H1 (cell line): ENCODE measurements around the gene ZNF532. TPM values are rescaled to one million over a fixed set of nuclear protein-coding genes. Genes with fewer than 3 reads are reported as not detected.
A peak's percentile ranks its signal among the peaks of the same experiment; 100 is the strongest.

ENCODE experiments used
- CTCF ChIA-PET: fragments of 300-600 bp; sonication (Branson Sonifier 250); formaldehyde crosslinking; loops from one replicate; lab custom pipeline; 2021; ENCODE audit not compliant: partially characterized antibody; lab: Charles Lee
- POLR2A ChIA-PET: fragments of 300-600 bp; sonication (Branson Sonifier 250); formaldehyde crosslinking; loops from one replicate; lab custom pipeline; 2021; ENCODE audit warnings: inconsistent platforms; ENCODE audit not compliant: partially characterized antibody; lab: Charles Lee
- DNase-seq, 2 experiments: peaks; one replicate each; pipeline versions ENCODE4 v3.0.0 to v3.0.0-alpha.2; 2010 to 2022; ENCODE audit warnings: low spot score in 2 of 2, low read depth in 1 of 2, mixed read lengths in 1 of 2
- FAIRE-seq: peaks from 2 replicates; lab custom pipeline; 2011; peaks lifted over from hg19 to GRCh38; lab: Jason Lieb, UNC
- H2AFZ ChIP-seq: 2 replicates; pipeline ENCODE4 v1.8.1; 2012; ENCODE audit warnings: low read length, inconsistent platforms
- H2AK5ac ChIP-seq: 2 replicates; pipeline ENCODE4 v1.6.1; 2013; ENCODE audit warnings: low read depth, low read length
- H2BK120ac ChIP-seq: replicated peaks from 2 replicates; pipeline ENCODE3; 2013; ENCODE audit warnings: low read depth, low read length, inconsistent platforms
- H2BK12ac ChIP-seq: 2 replicates; pipeline ENCODE4 v1.6.1; 2013; ENCODE audit warnings: low read depth, low read length
- H2BK15ac ChIP-seq: 2 replicates; pipeline ENCODE4 v1.6.1; 2013; ENCODE audit warnings: low read length
- H2BK20ac ChIP-seq: 2 replicates; pipeline ENCODE4 v1.6.1; 2013; ENCODE audit warnings: low read length
- H2BK5ac ChIP-seq: 2 replicates; pipeline ENCODE4 v1.6.1; 2013; ENCODE audit warnings: low read depth, low read length
- H3K14ac ChIP-seq: 2 replicates; pipeline ENCODE4 v1.6.1; 2013; ENCODE audit warnings: inconsistent platforms; ENCODE audit not compliant: insufficient read length
- H3K18ac ChIP-seq: 2 replicates; pipeline ENCODE4 v1.6.1; 2013; ENCODE audit warnings: low read length; ENCODE audit errors: extremely low read depth
- H3K23ac ChIP-seq: 2 replicates; pipeline ENCODE4 v1.6.1; 2013; ENCODE audit warnings: inconsistent platforms; ENCODE audit not compliant: insufficient read length
- H3K23me2 ChIP-seq: 2 replicates; pipeline ENCODE4 v1.6.1; 2013; ENCODE audit warnings: low read depth, low read length
- H3K27ac ChIP-seq: 2 replicates; pipeline ENCODE4 v1.6.1; 2011; ENCODE audit warnings: low read depth, low read length, inconsistent platforms
- H3K27me3 ChIP-seq, 4 experiments: replicated peaks in 1 of 4; 1 replicate in 1 of 4; 2 replicates in 3 of 4; pipeline versions ENCODE4 v1.6.1 to v1.8.1; 2011 to 2013; ENCODE audit warnings: low read length in 3 of 4, mild to moderate bottlenecking in 3 of 4, inconsistent platforms in 2 of 4, mixed read lengths in 2 of 4, moderate library complexity in 1 of 4; ENCODE audit not compliant: control insufficient read depth in 3 of 4, insufficient read depth in 3 of 4; ENCODE audit errors: extremely low read depth in 1 of 4
- H3K36me3 ChIP-seq, 4 experiments: 2 replicates each; pipeline versions ENCODE4 v1.6.1 to v1.8.1; 2011 to 2013; ENCODE audit warnings: mild to moderate bottlenecking in 4 of 4, low read length in 3 of 4, moderate library complexity in 2 of 4, control low read depth in 1 of 4, inconsistent platforms in 1 of 4; ENCODE audit not compliant: insufficient read depth in 4 of 4, control insufficient read depth in 2 of 4
- H3K4ac ChIP-seq: replicated peaks from 2 replicates; pipeline ENCODE3; 2013; ENCODE audit warnings: low read length, low read depth, mixed read lengths, inconsistent platforms; ENCODE audit not compliant: insufficient read length
- H3K4me1 ChIP-seq, 4 experiments: replicated peaks in 1 of 4; 1 replicate in 1 of 4; 2 replicates in 3 of 4; pipeline versions ENCODE4 v1.6.1 to v1.8.1; 2011 to 2013; ENCODE audit warnings: low read length in 3 of 4, inconsistent platforms in 2 of 4, mixed read lengths in 1 of 4; ENCODE audit not compliant: insufficient read depth in 4 of 4, control insufficient read depth in 3 of 4
- H3K4me2 ChIP-seq, 2 experiments: 2 replicates each; pipeline versions ENCODE4 v1.6.1 to v1.8.1; 2011 to 2013; ENCODE audit warnings: low read depth in 2 of 2, low read length in 2 of 2, control low read depth in 1 of 2, inconsistent platforms in 1 of 2, mild to moderate bottlenecking in 1 of 2; ENCODE audit not compliant: insufficient read depth in 1 of 2
- H3K4me3 ChIP-seq, 4 experiments: fragments of 200-600, 300-600 bp in 1 of 4; sonication (generic), shearing (Covaris generic), sonication (Bioruptor Twin) in 1 of 4; 2 replicates each; pipeline versions ENCODE4 v1.5.1 to v1.8.1; 2011 to 2016; ENCODE audit warnings: low read length in 4 of 4, low read depth in 3 of 4, control low read depth in 2 of 4, inconsistent platforms in 2 of 4, mild to moderate bottlenecking in 2 of 4, mixed read lengths in 1 of 4, moderate library complexity in 1 of 4; ENCODE audit not compliant: insufficient read depth in 2 of 4; ENCODE audit errors: extremely low read depth in 1 of 4
- H3K56ac ChIP-seq: replicated peaks from 2 replicates; pipeline ENCODE3; 2013; ENCODE audit warnings: low read depth, mild to moderate bottlenecking, mixed read lengths, low read length, inconsistent platforms; ENCODE audit not compliant: insufficient read length
- H3K79me1 ChIP-seq: 2 replicates; pipeline ENCODE4 v1.6.1; 2013; ENCODE audit warnings: low read depth, low read length, control low read depth
- H3K79me2 ChIP-seq, 2 experiments: 2 replicates each; pipeline versions ENCODE4 v1.6.1 to v1.8.1; 2012 to 2013; ENCODE audit warnings: low read length in 2 of 2, mild to moderate bottlenecking in 2 of 2, inconsistent platforms in 1 of 2; ENCODE audit not compliant: insufficient read depth in 2 of 2, control insufficient read depth in 1 of 2
- H3K9ac ChIP-seq, 4 experiments: replicated peaks in 1 of 4; 1 replicate in 1 of 4; 2 replicates in 3 of 4; pipeline versions ENCODE4 v1.6.1 to v1.8.1; 2011 to 2013; ENCODE audit warnings: low read depth in 3 of 4, low read length in 3 of 4, control low read depth in 2 of 4, mild to moderate bottlenecking in 2 of 4, moderate library complexity in 2 of 4, inconsistent platforms in 1 of 4; ENCODE audit errors: extremely low read depth in 1 of 4
- H3K9me3 ChIP-seq, 2 experiments: 2 replicates each; pipeline versions ENCODE4 v1.6.1 to v1.8.1; 2012 to 2013; ENCODE audit warnings: mild to moderate bottlenecking in 2 of 2, moderate library complexity in 2 of 2, control low read depth in 1 of 2, inconsistent platforms in 1 of 2, low read depth in 1 of 2, low read length in 1 of 2, mixed read lengths in 1 of 2; ENCODE audit not compliant: insufficient read depth in 2 of 2
- H4K20me1 ChIP-seq, 2 experiments: replicated peaks in 1 of 2; 2 replicates each; pipeline versions ENCODE3 to v1.8.1; 2011 to 2013; ENCODE audit warnings: inconsistent platforms in 2 of 2, low read length in 2 of 2, mild to moderate bottlenecking in 1 of 2; ENCODE audit not compliant: insufficient read depth in 2 of 2, control insufficient read depth in 1 of 2
- H4K5ac ChIP-seq: 2 replicates; pipeline ENCODE4 v1.6.1; 2013; ENCODE audit warnings: low read length, low read depth, mixed read lengths, inconsistent platforms; ENCODE audit not compliant: insufficient read length
- H4K8ac ChIP-seq: 2 replicates; pipeline ENCODE4 v1.8.0; 2013; ENCODE audit warnings: mild to moderate bottlenecking, moderate library complexity, low read length, inconsistent platforms; ENCODE audit not compliant: insufficient read depth; ENCODE audit errors: extremely low read depth
- H4K91ac ChIP-seq: replicated peaks from 2 replicates; pipeline ENCODE3; 2013; ENCODE audit warnings: low read length, mixed read lengths, inconsistent platforms; ENCODE audit not compliant: insufficient read length
- CBX8 ChIP-seq: fragments of 300-800, 300-1000 bp; sonication (generic); IDR thresholded peaks from 2 replicates; pipeline ENCODE4 v1.7.1; 2016; ENCODE audit warnings: low read depth, low read length, borderline replicate concordance
- HDAC6 ChIP-seq: IDR thresholded peaks from one replicate; pipeline ENCODE4 v1.7.1; 2012; ENCODE audit warnings: low read depth, mild to moderate bottlenecking, inconsistent platforms, low read length, moderate library complexity
- MAX ChIP-seq: IDR thresholded peaks from 2 replicates; pipeline ENCODE4 v1.6.1; 2012; ENCODE audit warnings: inconsistent platforms
- WGBS, 2 experiments: shearing (Covaris generic) in 1 of 2; methylation state at CpG; one replicate each; pipeline versions ENCODE4 v1.1.6 to v1.1.7; 2013 to 2015; ENCODE audit warnings: low lambda C conversion rate in 2 of 2, mixed read lengths in 2 of 2, inconsistent platforms in 1 of 2, low coverage in 1 of 2, missing lambda C conversion rate in 1 of 2; ENCODE audit not compliant: insufficient replicate concordance in 2 of 2, insufficient coverage in 1 of 2, insufficient read length in 1 of 2; ENCODE audit errors: extremely low coverage in 1 of 2, missing lambda C conversion rate in 1 of 2; 5-methylcytosine and 5-hydroxymethylcytosine counted together
- polyA plus RNA-seq, 7 experiments: library from polyadenylated mRNA; depleted of rRNA in 3 of 7; stranded (reverse) in 5 of 7; unstranded in 2 of 7; fragments of >200 nt in 5 of 7; fragments of 200-250 nt in 2 of 7; gene quantifications; 1 replicate in 5 of 7; 2 replicates in 1 of 7; 4 replicates in 1 of 7; pipeline versions ENCODE4 v1.2.1 to v1.2.3, GENCODE V29; 2011 to 2013; ENCODE audit warnings: missing spikeins in 2 of 7, mixed read lengths in 2 of 7
- total RNA-seq: library from RNA; stranded (reverse); fragmentation: NEBNext Ultra II Directional; extraction: Animal tissue kit (Norgen Biotek cat#: 25700); gene quantifications from 2 replicates; pipeline ENCODE4 v1.2.1, GENCODE V29; 2021

ZNF532 gene
- total and polyA plus RNA-seq, 2 of the 8 experiments (the other 6 are each of a cell fraction or from before 2014, with no cell fraction given), result 143 to 240 TPM

GRCh38 chr18:59035591-59035990 is 170.9 kb downstream of the ZNF532 start:
- Histone ChIP-seq H3K18ac (no peak overlapping the region), H3K27me3 (no peaks in the 10 kb centered on the region), H3K9ac (no peak overlapping the region), H3K4me3 (no peak overlapping the region), H3K27ac (no peak overlapping the region), H3K23me2 (no peaks in the 10 kb centered on the region), H3K14ac (no peak overlapping the region), H3K4me1 (no peaks in the 10 kb centered on the region; a peak in 1 of 7 replicates), H3K79me1 (no peaks in the 10 kb centered on the region), H4K5ac (no peak overlapping the region), H2AFZ (no peak overlapping the region), H2AK5ac (no peak overlapping the region), H4K8ac (no peak overlapping the region), H2BK120ac (no peak overlapping the region), H3K4ac (no peak overlapping the region), H3K4me2 (no peak overlapping the region), H2BK12ac (no peak overlapping the region), H4K91ac (no peak overlapping the region), H2BK5ac (no peak overlapping the region), H3K23ac (no peak overlapping the region), H2BK20ac (no peak overlapping the region), H3K56ac (no peak overlapping the region), H3K9me3 (no peaks in the 10 kb centered on the region), H4K20me1 (no peaks in the 10 kb centered on the region), H2BK15ac (no peak overlapping the region), H3K79me2 (no peaks in the 10 kb centered on the region), H3K36me3 (no peaks in the 10 kb centered on the region)
- peak in 1 of 2 experiments; percentile 27 for DNase-seq
- no peak for FAIRE-seq
- CTCF ChIA-PET, result interaction anchor here (0.7 kb wide), 1 partner anchor 107 kb away, joined by 3 read pairs; no protein-coding TSS in a partner anchor
- POLR2A ChIA-PET, result no interaction called here
- 86% methylated on average over 8 of the region's 8 CpGs; no CpG with 5 or more reads in 1 of the 2 experiments for WGBS, 2 experiments
- no peak for TF ChIP-seq CBX8
- no peak for TF ChIP-seq MAX
- no peak for TF ChIP-seq HDAC6
